HG02884 (cell line): ENCODE results near the gene PPARA.
"Not testable (repeated sequence)": the region's sequence is repeated elsewhere in the genome, so short reads cannot be mapped to it uniquely, and the experiment has no call there.

Experiments used
- ATAC-seq: cut with Tn5 transposase; IDR thresholded peaks from one replicate; pipeline ENCODE4 v1.9.1; 2021; ENCODE audit warnings: mild to moderate bottlenecking, moderate library complexity; ENCODE audit not compliant: unreplicated experiment

The PPARA gene

DNA sequence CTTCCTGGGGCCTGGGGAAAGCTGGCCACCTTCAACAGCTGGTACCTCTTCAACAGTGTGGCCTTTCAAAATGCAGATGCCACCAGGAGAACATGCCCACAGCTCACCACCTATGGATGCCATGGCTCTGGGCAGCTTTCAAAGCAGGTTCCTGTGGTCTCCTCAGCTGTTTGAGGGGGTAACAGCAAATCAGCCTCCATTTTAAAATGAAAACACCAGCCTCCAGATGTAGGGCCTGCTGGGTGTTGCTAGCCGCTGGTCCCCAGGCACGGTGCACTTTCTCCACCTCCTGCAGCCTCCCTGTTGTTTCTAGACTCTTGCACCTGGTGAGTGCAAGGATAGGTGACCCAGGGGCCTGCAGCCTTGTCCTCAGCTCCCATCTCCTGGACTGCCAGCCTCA lies 89.7 kb downstream of the PPARA start:
- ATAC-seq: no peak

DNA sequence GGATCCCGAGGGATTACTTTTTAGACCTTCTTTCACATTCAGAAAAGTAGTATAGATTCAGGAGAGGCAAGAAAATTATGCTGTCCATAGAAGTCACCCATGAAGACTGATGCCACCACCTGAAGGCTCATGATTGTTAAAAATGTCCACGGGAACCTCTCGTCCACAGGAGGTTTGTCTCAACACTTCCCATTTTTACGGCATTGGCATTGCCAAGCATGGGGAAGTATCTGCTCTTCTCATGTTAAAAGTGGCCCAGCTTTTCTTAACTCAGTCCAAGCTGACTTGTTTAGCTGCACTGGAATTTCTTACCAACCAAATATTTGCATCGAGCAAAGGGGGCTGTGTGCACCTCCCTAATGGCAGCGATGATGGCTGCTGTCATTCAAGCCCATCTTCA lies 90.2 kb downstream of the PPARA start:
- no peak for ATAC-seq

DNA sequence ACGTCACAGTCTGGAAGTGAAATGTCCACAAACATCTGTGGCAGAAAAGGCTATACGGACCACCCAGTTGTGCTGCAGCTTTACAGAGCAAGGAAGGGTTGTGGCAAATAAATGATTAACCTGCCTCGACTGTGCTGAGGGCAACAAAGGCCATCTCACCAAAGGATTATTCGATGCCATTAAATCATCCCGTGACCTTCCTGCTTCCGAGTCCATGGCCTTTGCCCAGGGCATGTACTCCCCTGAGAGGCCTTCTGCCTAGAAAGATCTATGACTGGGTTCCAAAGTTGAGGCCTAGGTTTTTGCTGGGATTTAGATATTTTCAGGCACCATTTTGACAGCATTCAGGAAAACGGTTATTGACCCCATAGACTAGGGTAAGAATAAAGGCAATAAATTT lies 90.6 kb downstream of the PPARA start:
- ATAC-seq: no peak

DNA sequence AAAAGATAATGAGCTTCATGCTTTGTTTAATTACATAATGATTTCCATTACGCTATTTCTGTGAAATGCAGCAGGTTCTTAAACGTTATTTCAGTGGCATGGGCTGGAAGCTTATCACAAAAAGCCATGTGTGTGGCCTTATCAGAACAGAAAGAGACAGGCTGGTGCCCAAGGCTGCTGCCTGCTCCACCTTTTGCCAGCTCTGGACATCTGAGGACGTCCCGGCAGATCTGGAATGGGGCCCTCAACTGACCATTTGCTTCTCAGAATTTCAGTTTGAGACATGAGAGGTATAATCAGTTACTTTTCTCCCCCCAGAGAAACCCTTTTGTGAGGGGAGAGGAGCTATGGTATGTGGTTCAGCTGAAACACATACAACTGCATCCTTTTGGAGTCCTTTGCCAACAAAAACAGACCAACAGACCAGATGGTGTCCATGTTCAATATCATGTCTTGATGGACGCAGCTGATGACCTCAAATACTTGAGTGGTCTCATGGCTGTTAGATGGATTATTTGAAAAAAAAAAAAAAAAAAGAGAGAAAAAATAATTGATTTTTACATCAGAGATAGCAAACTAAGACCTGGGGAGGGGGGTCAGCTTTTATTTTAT lies 91.2 kb downstream of the PPARA start:
- ATAC-seq: no peak

DNA sequence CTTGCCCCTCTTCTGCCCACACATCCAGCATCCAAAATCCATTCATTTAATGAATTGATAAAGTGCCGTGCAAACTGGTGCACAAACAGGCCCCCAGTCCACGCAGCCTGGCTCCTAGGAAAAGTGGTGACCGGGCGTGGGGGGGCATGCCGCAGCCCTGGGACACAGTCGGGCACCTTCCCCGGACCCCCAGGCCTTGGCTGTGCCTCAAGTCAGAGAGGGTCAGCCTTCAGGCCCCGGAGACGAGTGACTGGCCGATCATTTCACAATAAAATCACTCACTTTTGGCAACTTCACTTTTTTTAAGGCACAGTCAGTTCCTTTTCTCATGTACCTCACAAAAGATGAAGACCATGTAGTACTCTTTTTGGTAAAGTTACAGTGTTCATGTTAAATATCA lies 91.8 kb downstream of the PPARA start:
- no peak for ATAC-seq

DNA sequence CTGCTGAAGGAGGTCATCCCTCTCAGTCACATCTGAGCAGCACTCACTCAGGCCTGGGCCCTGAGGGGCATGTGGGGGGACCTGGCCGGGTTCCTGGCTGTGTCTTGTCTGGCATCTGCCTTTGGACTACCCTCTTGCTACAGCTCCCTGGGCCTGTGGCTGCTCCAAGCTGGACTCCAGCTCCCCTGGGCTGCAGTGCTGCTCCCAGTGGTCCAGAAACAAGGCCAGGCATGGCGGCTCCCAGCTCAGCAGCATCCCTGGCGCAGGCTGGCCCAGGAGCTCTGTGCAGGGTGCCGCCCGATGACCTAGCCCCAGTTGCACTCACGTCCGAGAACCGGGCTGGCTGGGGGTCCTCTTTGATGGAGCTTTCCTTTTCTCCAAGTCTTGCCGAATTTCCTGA lies 94.4 kb downstream of the PPARA start:
- ATAC-seq: no peak

DNA sequence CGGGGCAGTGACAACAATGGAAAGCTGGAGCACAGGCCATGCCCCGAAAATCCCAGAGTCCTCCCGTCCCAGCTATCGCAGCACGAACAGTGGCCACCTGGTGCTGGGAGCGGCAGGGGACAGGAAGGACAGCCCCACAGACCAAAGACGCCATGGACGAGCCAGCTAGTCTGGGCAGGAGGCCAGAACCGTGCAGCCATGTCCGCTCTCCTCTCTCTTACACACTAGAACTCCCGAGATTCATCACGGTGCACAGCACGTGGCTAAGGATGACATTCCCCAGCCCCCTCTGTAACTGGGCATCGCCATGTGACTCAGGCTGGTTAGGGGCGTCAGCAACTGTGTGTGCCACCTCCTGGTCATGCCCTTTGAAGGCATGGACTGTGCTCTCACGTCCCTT lies 95.2 kb downstream of the PPARA start:
- ATAC-seq: no peak

DNA sequence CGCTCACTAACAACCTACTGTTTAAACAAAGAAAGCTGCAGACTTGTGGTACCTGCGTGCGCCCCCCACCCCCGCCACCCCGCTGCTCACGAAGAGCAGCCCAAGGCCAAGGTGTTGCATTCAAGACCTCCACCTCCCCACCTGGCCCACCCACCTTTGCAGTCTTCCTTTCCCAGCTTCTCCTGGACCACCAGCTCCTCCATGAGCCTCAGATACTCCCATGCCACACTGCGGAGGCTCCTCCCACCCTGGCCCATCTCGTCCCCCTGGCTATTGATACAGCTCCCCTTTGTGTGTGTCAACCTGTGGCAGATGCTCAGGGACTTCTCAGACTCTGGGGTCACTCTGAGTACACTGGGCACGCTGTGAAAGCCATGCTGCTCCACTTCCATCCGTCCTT lies 95.9 kb downstream of the PPARA start:
- no peak for ATAC-seq

DNA sequence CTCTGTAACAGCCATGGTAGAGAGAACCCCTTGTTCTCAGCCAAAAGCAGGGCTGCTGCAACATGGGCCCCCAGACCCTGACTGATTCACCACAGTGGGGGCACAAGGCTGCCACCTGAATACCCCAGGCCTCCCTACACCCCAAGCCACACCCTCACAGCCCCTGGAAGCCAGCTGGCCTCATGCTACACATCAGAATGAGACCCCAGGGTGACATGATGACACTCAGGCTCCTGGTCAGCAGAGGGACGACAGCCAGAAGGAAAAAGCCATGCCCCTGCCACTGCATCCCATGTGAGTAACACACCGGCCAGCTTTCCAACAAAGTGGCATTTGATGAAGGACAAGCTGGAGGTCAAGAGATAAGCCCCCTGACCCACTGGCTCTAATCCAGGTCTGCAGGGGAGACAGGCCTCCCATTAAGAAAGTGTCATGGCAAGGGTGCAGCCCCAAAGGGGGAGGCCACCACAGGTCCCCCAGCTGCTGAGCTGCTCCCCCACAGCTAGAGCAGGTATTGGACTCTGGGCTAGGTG lies 97.2 kb downstream of the PPARA start:
- ATAC-seq: no peak

DNA sequence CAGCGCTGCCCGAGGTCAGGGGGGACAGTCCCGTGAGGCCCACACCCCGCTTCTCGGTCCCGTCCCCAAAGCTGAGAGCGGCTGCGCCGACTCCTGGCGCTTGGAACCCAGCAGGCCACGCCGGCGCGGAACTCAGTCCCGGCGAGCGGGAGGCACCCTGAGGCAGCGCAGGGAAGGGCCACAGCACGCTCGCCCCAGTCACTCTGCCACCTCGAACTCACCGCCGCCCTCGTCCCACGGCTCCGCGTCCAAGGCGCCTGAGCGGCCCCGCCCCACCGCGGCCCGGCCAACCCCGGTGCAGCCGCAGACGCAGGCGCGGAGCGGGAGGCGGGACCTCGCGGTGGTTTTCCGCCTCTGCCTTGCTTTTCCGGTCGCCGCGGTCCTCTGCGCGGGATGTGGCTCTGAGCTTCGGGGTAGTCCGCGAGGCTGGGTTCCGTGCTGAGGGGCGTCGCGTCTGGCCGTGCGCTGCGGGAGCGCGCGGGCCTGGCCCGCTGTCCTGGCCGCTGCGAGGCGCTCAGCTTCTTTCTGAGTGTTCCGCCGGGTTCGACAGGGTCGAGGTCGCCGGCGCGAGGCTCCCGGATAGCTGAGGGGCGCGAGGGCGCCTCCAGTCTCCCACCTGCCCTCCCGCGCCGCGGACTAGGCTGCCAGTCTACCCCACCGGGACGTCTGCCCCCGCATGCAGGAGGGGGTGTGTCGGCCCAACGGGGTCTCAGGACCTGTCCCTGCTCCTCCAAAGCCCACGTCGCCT lies 99.9 kb downstream of the PPARA start, which contains the start of gene CDPF1:
Gene CDPF1, minus strand, starts transcription at position 259 of the 748 bp plus-strand sequence. CDS start 2,009 bp downstream, outside the sequence.
- ATAC-seq: peak; percentile 73

DNA sequence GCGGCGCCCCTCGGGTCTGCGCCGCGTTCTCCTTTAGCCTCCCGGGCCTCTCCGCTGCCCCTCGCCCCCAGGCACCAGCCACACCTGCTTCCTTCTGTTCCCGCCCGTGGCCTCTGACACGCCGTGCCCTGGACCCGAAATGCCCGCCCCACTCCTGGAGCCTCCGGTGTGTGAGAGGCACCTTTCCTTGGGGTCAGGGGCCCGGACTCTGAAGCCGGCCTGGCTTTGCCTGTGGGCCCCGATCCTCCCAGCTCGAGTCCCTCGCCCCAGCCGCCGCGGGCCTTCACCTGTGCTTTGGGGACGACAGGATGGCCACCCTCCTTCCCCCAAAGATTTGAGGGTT lies 100.4 kb downstream of the PPARA start:
- ATAC-seq: no peak

DNA sequence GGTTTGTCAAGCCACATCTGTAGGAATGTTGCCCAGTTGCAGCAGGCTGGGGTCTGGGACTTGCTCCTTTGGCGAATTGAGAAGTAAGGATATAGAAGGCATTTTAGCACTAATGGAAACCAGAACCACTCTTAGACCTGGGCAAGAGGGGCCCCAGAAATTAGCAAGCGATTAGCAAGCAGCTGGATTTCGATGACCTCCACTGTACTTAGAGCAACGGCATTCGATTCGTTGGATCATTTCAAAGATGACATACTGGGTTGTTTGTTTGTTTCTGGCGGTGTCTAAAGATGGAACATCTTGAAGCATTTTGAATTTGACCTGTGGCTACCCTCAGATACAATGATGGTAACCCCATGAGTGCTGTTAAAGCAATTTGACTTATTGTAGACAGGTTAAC lies 100.9 kb downstream of the PPARA start:
- ATAC-seq: no peak

DNA sequence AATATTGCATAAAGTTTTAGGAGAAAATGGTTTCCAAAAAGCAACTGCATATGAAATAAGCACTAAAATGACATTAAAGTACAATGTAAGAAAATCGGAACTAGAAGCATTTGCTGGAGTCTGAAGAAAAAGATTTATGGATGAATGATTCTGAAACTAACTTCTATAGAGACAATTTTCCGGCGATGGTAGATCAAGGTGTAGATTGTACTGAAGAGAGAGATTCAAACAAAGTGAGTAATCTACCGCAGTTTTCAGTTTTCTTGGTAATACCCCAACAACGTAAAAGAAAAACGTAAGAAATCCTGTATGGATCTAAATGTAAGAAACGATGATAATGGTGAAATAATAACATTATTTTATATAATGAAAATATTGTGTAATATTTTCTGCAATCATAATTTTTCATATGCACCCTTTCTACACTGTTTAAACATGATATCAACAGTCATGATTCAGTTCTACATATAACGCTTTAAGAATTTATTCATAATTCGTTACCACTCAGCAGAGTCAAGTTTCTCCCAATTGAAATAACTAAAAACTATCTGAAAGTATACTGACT lies 101.6 kb downstream of the PPARA start:
- ATAC-seq: no peak

DNA sequence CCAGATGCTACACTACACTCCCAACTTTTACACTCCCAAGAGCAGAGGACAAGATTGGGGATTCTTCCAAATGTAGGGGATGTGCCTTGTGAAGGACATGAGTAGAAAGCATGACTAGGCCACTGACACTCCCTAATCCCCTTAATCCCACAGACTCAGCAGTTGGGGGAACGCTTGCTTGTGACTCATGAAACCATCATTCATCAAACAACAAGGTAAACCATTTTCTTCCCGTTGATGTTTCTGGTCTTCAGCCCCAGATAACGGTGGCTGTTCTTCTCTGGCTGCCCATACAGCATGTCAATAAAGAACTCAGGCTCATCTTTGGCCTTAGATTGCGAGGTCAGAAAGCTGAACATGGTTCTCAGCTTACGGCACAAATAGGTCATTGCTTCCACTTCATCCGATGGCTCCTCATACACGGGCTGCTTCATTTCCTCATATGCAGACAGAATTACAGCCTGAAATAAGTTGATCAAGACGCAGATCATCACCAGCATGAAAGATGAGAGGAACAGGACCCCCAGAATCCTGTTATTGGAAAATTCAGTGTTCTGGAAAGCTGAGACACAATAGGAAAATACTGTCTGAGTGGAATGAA lies 106.1 kb downstream of the PPARA start:
- no peak for ATAC-seq

DNA sequence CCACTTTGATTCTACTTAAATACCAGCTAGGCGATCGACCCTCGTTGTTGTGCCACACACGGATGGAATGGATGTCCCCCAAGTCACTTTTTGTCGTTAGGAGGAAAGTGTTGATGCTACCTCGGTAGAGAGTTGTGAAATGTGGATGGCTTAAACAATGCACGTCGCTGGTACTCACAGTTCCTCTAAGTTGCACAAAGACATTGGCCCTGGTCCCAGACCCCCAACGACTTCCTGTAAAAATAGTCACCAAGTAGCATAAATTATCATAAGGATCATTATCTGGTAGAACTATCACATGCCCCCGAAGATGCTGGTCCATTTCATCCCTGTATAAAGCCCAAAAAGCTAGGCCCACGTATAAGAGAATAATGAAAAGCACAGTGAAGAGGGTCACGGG lies 109.0 kb downstream of the PPARA start:
- no peak for ATAC-seq

DNA sequence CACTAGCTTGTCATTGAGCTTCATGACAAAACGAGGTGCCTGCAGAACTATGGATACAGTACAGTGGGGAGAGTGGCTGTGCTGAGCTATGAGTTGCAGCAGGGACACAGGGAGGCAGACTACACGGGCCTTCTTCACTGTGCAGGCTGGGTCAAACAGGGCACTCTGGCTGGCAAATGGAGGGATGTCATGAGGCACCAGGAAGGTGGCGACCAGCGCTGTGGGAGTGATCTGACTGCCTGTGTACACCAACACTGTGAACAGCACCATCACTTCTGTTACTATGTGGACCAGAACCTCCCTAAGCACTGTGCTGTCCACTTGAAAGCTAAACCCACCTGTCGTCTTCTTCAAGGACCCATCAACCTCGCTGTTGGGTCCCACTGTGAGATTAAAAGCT lies 109.7 kb downstream of the PPARA start:
- ATAC-seq: no peak

DNA sequence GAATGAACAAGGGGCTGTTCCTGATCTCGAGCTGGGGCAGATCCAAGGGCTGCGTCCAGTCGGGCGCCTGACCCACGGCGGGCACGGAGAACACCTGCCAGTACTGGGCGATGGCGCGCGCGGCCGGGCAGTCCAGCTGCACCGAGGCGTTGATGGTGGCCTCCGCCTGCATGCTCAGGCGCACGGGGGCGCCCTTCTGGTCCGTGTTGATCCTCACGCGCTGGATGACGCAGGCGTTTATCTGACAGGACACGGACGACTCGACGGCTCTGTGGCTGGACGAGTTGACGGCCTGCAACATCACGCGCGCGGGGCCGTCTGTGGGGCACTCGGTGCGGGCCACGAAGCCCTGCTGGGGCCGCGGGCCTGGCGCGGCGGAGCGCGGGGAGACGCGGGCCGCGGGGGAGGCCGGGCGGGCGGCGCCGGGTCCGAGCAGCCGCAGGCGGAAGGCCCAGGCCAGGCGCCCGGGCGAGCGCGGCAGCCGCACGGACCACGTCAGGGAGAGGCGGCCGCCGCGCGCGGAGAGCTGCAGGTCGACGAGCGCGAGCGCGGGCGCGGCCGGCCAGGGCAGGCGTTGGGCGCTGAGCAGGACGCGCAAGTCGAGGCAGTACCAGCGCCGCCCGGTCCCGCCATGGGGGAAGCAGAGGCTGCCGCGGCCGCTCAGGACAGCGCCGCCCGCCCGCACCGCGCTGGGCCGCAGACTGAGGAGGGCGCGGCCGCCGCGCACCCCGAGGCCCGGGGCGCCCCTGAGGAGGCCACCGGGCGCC lies 112.3 kb downstream of the PPARA start:
- ATAC-seq: no peak

DNA sequence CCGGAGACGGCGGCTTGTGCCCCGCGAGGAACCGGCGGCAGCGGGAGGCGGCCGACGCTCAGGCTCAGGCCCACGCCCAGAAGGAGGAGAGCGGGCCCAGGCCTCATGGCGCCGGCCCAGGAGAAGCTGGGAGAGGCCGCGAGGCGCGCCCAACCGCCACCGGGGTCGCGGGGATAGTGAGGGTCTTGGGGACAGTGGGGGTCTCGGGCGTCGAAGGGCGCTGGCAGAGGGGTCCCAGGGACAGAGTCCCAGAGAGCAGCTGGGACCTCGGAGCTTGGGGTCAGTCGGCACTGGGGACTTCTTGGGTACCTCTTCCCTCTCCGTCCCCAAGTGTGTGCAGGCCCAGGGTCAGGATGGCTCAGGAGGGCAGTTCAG lies 112.9 kb downstream of the PPARA start, which contains the start of gene PKDREJ:
Gene PKDREJ, minus strand, starts transcription at position 128 of the 375 bp plus-strand sequence. Its CDS starts 21 bp downstream, at position 107.
- ATAC-seq: no peak

DNA sequence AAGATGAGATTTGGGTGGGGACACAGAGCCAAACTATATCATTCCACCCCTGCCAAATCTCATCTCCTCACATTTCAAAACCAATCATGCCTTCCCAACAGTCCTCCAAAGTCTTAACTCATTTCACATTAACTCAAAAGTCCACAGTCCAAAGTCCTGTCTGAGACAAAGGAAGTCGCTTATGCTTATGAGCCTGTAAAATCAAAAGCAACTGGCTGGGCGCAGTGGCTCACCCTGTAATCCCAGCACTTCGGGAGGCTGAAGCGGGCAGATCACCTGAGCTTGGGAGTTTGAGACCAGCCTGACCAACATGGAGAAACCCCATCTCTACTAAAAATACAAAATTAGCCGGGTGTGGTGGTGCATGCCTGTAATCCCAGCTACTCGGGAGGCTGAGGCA lies 114.2 kb downstream of the PPARA start:
- not testable (repeated sequence) for ATAC-seq

DNA sequence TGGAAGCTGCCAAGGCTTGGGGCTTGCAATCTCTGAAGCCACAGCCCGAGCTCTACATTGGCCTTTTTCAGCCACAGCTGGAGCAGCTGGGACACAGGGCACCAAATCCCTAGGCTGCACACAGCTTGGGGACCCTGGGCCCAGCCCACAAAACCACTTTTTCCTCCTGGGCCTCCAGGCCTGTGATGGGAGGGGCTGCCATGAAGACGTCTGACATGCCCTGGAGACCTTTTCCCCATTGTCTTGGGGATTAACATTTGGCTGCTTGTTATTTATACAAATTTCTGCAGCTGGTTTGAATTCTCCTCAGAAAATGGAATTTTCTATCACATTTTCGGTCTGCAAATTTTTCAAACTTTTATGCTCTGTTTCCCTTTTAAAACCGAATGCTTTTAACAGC lies 115.3 kb downstream of the PPARA start:
- ATAC-seq: not testable (repeated sequence)
